HepG2 (cell line): Measurements from ENCODE around the gene SSTR5. TPM values are rescaled to one million over a fixed set of nuclear protein-coding genes. Genes with fewer than 3 reads are reported as not detected.

Source experiments
- ARID4A ChIP-seq: sonication (generic); formaldehyde crosslinking; IDR thresholded peaks from 2 replicates; pipeline ENCODE4 v1.5.0; 2020; ENCODE audit warnings: mild to moderate bottlenecking, missing genetic modification reagents, borderline replicate concordance
- CBX5 ChIP-seq: sonication (generic); formaldehyde crosslinking; IDR thresholded peaks from 2 replicates; pipeline ENCODE4 v1.4.0; 2020; ENCODE audit warnings: missing genetic modification reagents, borderline replicate concordance
- HIVEP1 ChIP-seq: sonication (generic); formaldehyde crosslinking; IDR thresholded peaks from 2 replicates; pipeline ENCODE4 v1.4.0; 2020; ENCODE audit warnings: mild to moderate bottlenecking, missing genetic modification reagents
- IRX3 ChIP-seq: sonication (generic); formaldehyde crosslinking; IDR thresholded peaks from 2 replicates; pipeline ENCODE4 v1.8.1; 2023; ENCODE audit warnings: mild to moderate bottlenecking, low read depth, missing genetic modification reagents, borderline replicate concordance
- KLF16 ChIP-seq, 2 experiments: sonication (generic) in 1 of 2; formaldehyde crosslinking in 1 of 2; IDR thresholded peaks; 2 replicates each; pipeline versions ENCODE4 v1.6.1 to v1.8.0; 2016 to 2023; ENCODE audit warnings: missing genetic modification reagents in 2 of 2, missing compliant biosample characterization in 1 of 2
- MAFG ChIP-seq: sonication (generic); formaldehyde crosslinking; IDR thresholded peaks from 2 replicates; pipeline ENCODE4 v1.5.1; 2020; ENCODE audit warnings: mild to moderate bottlenecking, missing genetic modification reagents
- MIER3 ChIP-seq: IDR thresholded peaks from 2 replicates; pipeline ENCODE4 v1.6.1; 2016; ENCODE audit warnings: missing compliant biosample characterization, borderline replicate concordance
- MTF2 ChIP-seq: sonication (generic); formaldehyde crosslinking; IDR thresholded peaks from 2 replicates; pipeline ENCODE4 v1.5.0; 2020; ENCODE audit warnings: missing genetic modification reagents, borderline replicate concordance
- PRMT3 ChIP-seq: sonication (generic); formaldehyde crosslinking; IDR thresholded peaks from 2 replicates; pipeline ENCODE4 v1.8.1; 2022; ENCODE audit warnings: low read depth, mild to moderate bottlenecking, moderate library complexity, missing genetic modification reagents, borderline replicate concordance
- RARG ChIP-seq: sonication (generic); formaldehyde crosslinking; IDR thresholded peaks from 2 replicates; pipeline ENCODE4 v1.4.0; 2020; ENCODE audit warnings: low read depth, mild to moderate bottlenecking, missing genetic modification reagents
- SMARCE1 ChIP-seq: fragments of 450-650 bp; IDR thresholded peaks from 2 replicates; pipeline ENCODE4 v1.6.1; 2017; ENCODE audit warnings: borderline replicate concordance
- SOX5 ChIP-seq: IDR thresholded peaks from 2 replicates; pipeline ENCODE4 v1.6.1; 2016; ENCODE audit warnings: borderline replicate concordance
- ZFP62 ChIP-seq: sonication (generic); formaldehyde crosslinking; IDR thresholded peaks from 2 replicates; pipeline ENCODE4 v1.4.0; 2020; ENCODE audit warnings: missing genetic modification reagents
- ZNF101 ChIP-seq: sonication (generic); formaldehyde crosslinking; IDR thresholded peaks from 2 replicates; pipeline ENCODE4 v1.4.0; 2020; ENCODE audit warnings: mild to moderate bottlenecking, low read depth, missing genetic modification reagents, borderline replicate concordance
- ZNF121 ChIP-seq: sonication (generic); formaldehyde crosslinking; IDR thresholded peaks from 2 replicates; pipeline ENCODE4 v1.5.0; 2020; ENCODE audit warnings: mild to moderate bottlenecking, missing genetic modification reagents
- ZNF343 ChIP-seq: sonication (generic); formaldehyde crosslinking; IDR thresholded peaks from 2 replicates; pipeline ENCODE4 v1.4.0; 2020; ENCODE audit warnings: mild to moderate bottlenecking, missing genetic modification reagents
- ZNF576 ChIP-seq: sonication (generic); formaldehyde crosslinking; IDR thresholded peaks from 2 replicates; pipeline ENCODE4 v1.4.0; 2020; ENCODE audit warnings: mild to moderate bottlenecking, missing genetic modification reagents
- ZNF577 ChIP-seq: sonication (generic); formaldehyde crosslinking; IDR thresholded peaks from 2 replicates; pipeline ENCODE4 v1.4.0; 2020; ENCODE audit warnings: mild to moderate bottlenecking, low read depth, missing genetic modification reagents, borderline replicate concordance
- ZSCAN20 ChIP-seq: sonication (generic); formaldehyde crosslinking; IDR thresholded peaks from 2 replicates; pipeline ENCODE4 v1.4.0; 2020; ENCODE audit warnings: missing genetic modification reagents, mild to moderate bottlenecking, borderline replicate concordance
- polyA plus RNA-seq, 8 experiments: library from polyadenylated mRNA; depleted of rRNA in 3 of 8; stranded (reverse) in 7 of 8; unstranded in 1 of 8; fragments of >200 nt; fragmentation: Illumina TruSeq in 4 of 8; extraction: Trizol in 4 of 8; gene quantifications; 2 replicates each; pipeline versions ENCODE4 v1.2.1 to v1.2.3, GENCODE V29; 2011 to 2016; ENCODE audit warnings: low read depth in 4 of 8, missing spikeins in 1 of 8, mixed read lengths in 1 of 8; ENCODE audit not compliant: insufficient read depth in 1 of 8
- total RNA-seq, 5 experiments: library from RNA; depleted of rRNA; stranded (reverse); fragments of >200 nt; fragmentation: Illumina TruSeq; extraction: Trizol; gene quantifications; 2 replicates each; pipeline ENCODE4 v1.2.3, GENCODE V29; 2016; ENCODE audit warnings: low read depth in 1 of 5
- TF ChIP-seq, protein P1 (sequence below): sonication (generic); formaldehyde crosslinking; IDR thresholded peaks from 2 replicates; pipeline ENCODE4 v1.8.0; 2022; ENCODE audit warnings: mild to moderate bottlenecking, missing genetic modification reagents, moderate library complexity
- TF ChIP-seq, protein P2 (sequence below): sonication (generic); formaldehyde crosslinking; IDR thresholded peaks from 2 replicates; pipeline ENCODE4 v1.4.0; 2020; ENCODE audit warnings: missing genetic modification reagents; ENCODE audit errors: not compliant biosample characterization
- TF ChIP-seq, protein P3 (sequence below): sonication (generic); formaldehyde crosslinking; IDR thresholded peaks from 2 replicates; pipeline ENCODE4 v1.8.1; 2023; ENCODE audit warnings: mild to moderate bottlenecking, inconsistent platforms, moderate library complexity, missing genetic modification reagents, borderline replicate concordance

Gene SSTR5
- total and polyA plus RNA-seq, 2 of the 13 experiments (the other 11 are each of a cell fraction or from before 2014, with no cell fraction given) = 0.20 to 0.49 TPM

DNA sequence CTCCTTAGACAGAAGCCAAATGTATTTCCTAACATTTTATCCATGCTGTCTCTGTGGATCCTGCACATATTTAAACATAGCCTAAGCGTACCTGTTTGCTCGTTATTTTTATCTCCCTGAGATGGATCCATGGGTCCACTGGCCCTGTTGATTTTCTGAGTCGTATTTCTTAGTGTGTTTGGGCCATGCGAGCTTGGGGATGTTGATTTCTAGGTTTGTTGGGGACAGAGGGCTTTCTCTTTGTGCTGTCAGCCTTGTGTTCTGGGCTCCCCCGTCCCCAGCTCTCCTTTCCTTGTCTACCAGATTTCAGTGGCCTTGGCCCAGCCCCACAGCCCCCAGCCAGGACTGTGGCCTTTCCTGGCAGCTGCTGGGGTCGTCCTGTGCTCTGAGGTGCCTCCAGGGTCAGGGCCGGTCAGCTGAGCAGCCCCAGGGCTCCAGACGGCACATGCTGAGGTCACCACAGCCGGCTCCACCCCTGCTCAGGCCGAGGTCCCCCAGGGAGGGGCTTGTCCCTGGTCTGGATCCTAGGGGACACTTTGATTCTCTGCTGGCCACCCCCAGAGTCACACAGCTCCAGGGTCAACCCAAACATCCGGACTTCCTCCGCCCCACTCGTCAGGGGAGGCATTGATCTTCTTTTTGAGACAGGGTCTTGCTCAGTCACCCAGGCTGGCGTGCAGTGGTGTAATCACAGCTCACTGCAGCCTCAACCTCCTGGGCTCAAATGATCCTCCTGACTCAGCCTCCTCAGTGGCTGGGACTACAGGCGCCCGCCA is 4.4 kb downstream of the SSTR5 start (continued):
- TF ChIP-seq MTF2 (CRISPR knock-in tag) = no peak
- TF ChIP-seq ZNF101 = 0 out of 2 replicates have a peak, but pooled peaks have one; percentile 61
- TF ChIP-seq, protein P1, sequence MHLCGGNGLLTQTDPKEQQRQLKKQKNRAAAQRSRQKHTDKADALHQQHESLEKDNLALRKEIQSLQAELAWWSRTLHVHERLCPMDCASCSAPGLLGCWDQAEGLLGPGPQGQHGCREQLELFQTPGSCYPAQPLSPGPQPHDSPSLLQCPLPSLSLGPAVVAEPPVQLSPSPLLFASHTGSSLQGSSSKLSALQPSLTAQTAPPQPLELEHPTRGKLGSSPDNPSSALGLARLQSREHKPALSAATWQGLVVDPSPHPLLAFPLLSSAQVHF (CRISPR knock-in tag) = no peak
- TF ChIP-seq ZNF121 (CRISPR knock-in tag) = no peak
- TF ChIP-seq ZNF577 = no peak
- TF ChIP-seq ARID4A (CRISPR knock-in tag) = peak; percentile 54; the same call in 1 of the 2 replicates
- no peak for TF ChIP-seq RARG (CRISPR knock-in tag)
- TF ChIP-seq ZNF576 (CRISPR knock-in tag) = no peak
- no peak for TF ChIP-seq MIER3
- TF ChIP-seq, protein P2, sequence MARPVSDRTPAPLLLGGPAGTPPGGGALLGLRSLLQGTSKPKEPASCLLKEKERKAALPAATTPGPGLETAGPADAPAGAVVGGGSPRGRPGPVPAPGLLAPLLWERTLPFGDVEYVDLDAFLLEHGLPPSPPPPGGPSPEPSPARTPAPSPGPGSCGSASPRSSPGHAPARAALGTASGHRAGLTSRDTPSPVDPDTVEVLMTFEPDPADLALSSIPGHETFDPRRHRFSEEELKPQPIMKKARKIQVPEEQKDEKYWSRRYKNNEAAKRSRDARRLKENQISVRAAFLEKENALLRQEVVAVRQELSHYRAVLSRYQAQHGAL (CRISPR knock-in tag) = no peak
- TF ChIP-seq KLF16 (CRISPR knock-in tag; IDR thresholded peaks at IDR 0.05) = 0 out of 4 replicates have a peak, but pooled peaks of 1 of the 2 experiments have one; percentile 43
- no peak for TF ChIP-seq CBX5 (CRISPR knock-in tag)
- TF ChIP-seq PRMT3 = no peak
- TF ChIP-seq SMARCE1 = no peak
- TF ChIP-seq ZFP62 (CRISPR knock-in tag) = no peak
- TF ChIP-seq ZNF343 (CRISPR knock-in tag) = no peak
- peak; percentile 63; the same call in 1 of the 2 replicates for TF ChIP-seq SOX5 (CRISPR knock-in tag)
- no peak for TF ChIP-seq ZSCAN20
- TF ChIP-seq, protein P3, sequence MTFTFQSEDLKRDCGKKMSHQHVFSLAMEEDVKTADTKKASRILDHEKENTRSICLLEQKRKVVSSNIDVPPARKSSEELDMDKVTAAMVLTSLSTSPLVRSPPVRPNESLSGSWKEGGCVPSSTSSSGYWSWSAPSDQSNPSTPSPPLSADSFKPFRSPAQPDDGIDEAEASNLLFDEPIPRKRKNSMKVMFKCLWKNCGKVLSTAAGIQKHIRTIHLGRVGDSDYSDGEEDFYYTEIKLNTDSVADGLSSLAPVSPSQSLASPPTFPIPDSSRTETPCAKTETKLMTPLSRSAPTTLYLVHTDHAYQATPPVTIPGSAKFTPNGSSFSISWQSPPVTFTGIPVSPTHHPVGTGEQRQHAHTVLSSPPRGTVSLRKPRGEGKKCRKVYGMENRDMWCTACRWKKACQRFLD (CRISPR knock-in tag) = no peak
- TF ChIP-seq MAFG (CRISPR knock-in tag) = no peak
- peak; percentile 67; the same call in 1 of the 2 replicates for TF ChIP-seq HIVEP1 (CRISPR knock-in tag)
- no peak for TF ChIP-seq IRX3 (CRISPR knock-in tag)
